Mononuclear cell (primary cell): ENCODE data around the gene PTPRN2. TPM values are rescaled to one million over a fixed set of nuclear protein-coding genes. Genes with fewer than 3 reads are reported as not detected.

ENCODE experiments used
- H3K27me3 ChIP-seq: 2 replicates; pipeline ENCODE4 v1.6.0; 2011; ENCODE audit warnings: low read length, control low read depth; ENCODE audit not compliant: insufficient read depth
- H3K4me1 ChIP-seq: 2 replicates; pipeline ENCODE4 v1.5.1; 2011; ENCODE audit warnings: mild to moderate bottlenecking, low read length, control low read depth; ENCODE audit not compliant: insufficient read depth
- H3K4me3 ChIP-seq: 2 replicates; pipeline ENCODE4 v1.5.1; 2011; ENCODE audit warnings: mild to moderate bottlenecking, low read length, moderate library complexity
- H3K9me3 ChIP-seq: 2 replicates; pipeline ENCODE4 v1.5.1; 2011; ENCODE audit warnings: low read depth, mild to moderate bottlenecking, control low read depth, low read length
- total RNA-seq: library from RNA; depleted of rRNA; stranded (reverse); fragments of >200 nt; gene quantifications from one replicate; pipeline ENCODE4 v1.2.3, GENCODE V29; 2012

The PTPRN2 gene
- total RNA-seq, 1 donor = 0.31 TPM

DNA sequence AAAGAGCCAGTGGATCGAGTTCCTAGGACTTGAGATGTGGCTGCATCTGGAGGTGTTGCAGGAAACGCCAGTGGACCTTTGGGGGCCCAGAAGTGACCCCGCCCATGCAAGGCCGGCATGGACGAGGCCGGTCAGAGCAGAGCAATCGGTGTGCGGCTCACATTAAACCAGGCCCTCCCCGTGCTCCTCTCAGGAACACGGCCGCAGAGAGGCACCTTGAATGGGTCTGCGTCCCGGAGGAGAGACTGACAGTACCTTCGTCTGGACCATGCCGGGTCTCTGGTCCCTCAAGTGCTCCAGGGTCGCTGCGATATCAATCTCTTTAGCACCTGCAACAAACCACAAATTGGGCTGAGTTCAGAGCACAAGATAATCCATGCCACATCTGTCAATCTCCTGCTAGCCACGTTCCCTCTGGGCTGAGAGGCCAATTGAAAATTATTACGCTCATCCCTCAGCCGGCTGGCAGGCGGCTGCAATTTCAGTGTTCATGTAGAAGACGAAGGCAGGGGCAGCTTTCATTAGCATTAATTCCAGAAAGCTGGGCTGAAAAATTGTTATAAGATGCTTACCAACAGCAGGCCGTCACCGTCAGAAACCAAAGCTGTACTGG lies 1038.8 kb downstream of the PTPRN2 start:
- H3K9me3 ChIP-seq = no peaks in the 10 kb centered on the region
- no peaks in the 10 kb centered on the region for H3K27me3 ChIP-seq
- no peak overlapping the region for H3K4me3 ChIP-seq
- no peaks in the 10 kb centered on the region for H3K4me1 ChIP-seq

- no peaks in the 10 kb centered on the region for H3K9me3 ChIP-seq
- no peaks in the 10 kb centered on the region for H3K4me1 ChIP-seq
- H3K4me3 ChIP-seq = no peak overlapping the region
- H3K27me3 ChIP-seq = no peaks in the 10 kb centered on the region
These were observed 1040.0 kb downstream of the PTPRN2 start for GRCh38 chr7:157547611-157548010.

- Histone ChIP-seq H3K27me3 (no peaks in the 10 kb centered on the region), H3K4me3 (no peak overlapping the region), H3K9me3 (no peaks in the 10 kb centered on the region), H3K4me1 (no peaks in the 10 kb centered on the region)
These were observed 1040.5 kb downstream of the PTPRN2 start for GRCh38 chr7:157547102-157547501.

DNA sequence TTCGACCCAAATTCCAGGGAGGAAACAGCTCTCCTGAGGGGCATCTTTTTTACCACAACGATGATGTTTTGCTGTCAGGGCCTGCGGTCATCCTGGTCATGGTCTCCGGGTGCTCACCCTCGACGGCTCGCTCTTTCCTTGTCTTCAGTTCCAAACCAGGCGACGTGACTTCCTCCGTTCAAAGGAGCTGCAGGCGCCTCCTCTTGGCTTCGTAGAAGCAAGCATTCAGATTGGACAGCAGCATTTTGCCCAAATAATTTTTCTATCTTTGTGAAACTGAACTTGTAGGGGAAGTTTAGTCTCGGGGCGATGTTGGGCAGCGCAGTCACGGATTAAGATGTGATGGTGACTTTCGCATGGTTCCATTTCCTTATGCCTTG lies 1042.0 kb downstream of the PTPRN2 start:
- Histone ChIP-seq H3K27me3 (no peaks in the 10 kb centered on the region), H3K4me3 (no peak overlapping the region), H3K9me3 (no peaks in the 10 kb centered on the region), H3K4me1 (no peaks in the 10 kb centered on the region)

- no peak overlapping the region for H3K4me3 ChIP-seq
- no peaks in the 10 kb centered on the region for H3K9me3 ChIP-seq
- no peaks in the 10 kb centered on the region for H3K27me3 ChIP-seq
- H3K4me1 ChIP-seq = no peaks in the 10 kb centered on the region
These were observed 1042.5 kb downstream of the PTPRN2 start for GRCh38 chr7:157544980-157545680.

DNA sequence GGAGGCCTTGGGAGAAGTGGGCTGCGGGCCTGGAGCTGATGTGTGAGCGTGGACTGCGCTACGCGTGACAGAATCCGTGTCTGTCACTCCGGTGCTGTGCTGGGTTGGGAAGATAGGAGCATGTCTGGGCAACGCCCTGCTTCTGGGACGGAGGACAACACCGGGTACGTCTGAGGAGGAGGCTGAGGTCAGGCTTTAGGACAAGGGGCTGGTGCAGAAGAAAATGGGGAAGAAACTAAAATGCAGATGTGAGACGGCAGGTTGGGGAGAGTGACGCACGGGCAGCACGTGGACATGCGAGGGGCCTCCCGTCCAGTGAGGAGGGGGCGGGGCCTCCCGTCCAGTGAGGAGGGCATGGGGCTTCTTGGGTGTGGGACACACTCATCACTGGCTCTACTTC lies 1043.4 kb downstream of the PTPRN2 start:
- H3K4me1 ChIP-seq = no peaks in the 10 kb centered on the region
- H3K27me3 ChIP-seq = no peaks in the 10 kb centered on the region
- no peaks in the 10 kb centered on the region for H3K9me3 ChIP-seq
- no peak overlapping the region for H3K4me3 ChIP-seq

- Histone ChIP-seq H3K27me3 (no peaks in the 10 kb centered on the region), H3K9me3 (no peaks in the 10 kb centered on the region), H3K4me3 (no peak overlapping the region), H3K4me1 (no peaks in the 10 kb centered on the region)
These were observed 1043.8 kb downstream of the PTPRN2 start for GRCh38 chr7:157543791-157544190.

GRCh38 chr7:157543276-157543675 lies 1044.3 kb downstream of the PTPRN2 start:
- no peaks in the 10 kb centered on the region for H3K9me3 ChIP-seq

GRCh38 chr7:157542068-157543021 lies 1045.3 kb downstream of the PTPRN2 start:
- Histone ChIP-seq H3K9me3 (no peaks in the 10 kb centered on the region), H3K27me3 (no peaks in the 10 kb centered on the region), H3K4me1 (no peaks in the 10 kb centered on the region), H3K4me3 (no peak overlapping the region)

More at GRCh38 chr7:157543276-157543675, 1044.3 kb downstream of the PTPRN2 start:
- no peak overlapping the region for H3K4me3 ChIP-seq
- no peaks in the 10 kb centered on the region for H3K27me3 ChIP-seq
- H3K4me1 ChIP-seq = no peaks in the 10 kb centered on the region

DNA sequence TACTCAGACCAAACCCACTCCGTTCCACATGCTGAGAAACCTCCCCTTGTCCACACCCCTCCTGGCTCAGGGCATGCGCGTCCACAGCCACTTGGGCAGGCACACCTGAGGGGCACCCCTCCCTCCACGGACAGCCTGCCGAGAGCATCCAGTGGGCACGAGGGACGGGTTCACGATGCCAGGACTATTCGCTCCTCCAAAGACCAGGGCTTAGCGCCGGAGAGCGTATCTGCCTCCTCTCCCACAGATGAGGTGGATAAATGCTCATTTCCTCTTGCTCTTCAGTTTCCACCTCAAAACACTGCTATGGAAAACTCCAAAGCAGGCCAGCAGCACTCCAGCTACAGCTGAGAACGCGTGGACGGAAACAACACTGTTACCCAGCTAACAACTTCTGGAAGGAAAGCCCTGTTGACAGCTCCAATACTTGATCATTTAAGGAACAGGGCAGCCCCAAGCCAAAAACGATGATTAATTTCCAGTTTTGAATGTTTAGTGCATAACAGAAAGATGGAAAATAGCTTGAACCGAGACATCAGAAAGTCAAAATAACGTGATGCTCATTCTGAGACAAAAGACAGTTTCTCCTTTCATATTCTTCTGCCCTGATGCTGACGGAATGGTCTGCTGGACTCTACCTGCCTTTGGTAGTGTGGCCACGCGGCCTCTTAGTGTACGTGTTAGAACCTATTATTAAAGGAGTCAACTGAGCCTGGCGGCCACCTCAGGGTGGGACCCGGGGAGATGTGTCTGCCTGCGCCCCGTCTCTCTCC lies 1046.1 kb downstream of the PTPRN2 start:
- H3K9me3 ChIP-seq = no peaks in the 10 kb centered on the region
- H3K4me3 ChIP-seq = no peak overlapping the region
- H3K27me3 ChIP-seq = no peaks in the 10 kb centered on the region
- no peaks in the 10 kb centered on the region for H3K4me1 ChIP-seq

- no peak overlapping the region for H3K4me3 ChIP-seq
- H3K9me3 ChIP-seq = no peaks in the 10 kb centered on the region
- H3K4me1 ChIP-seq = no peaks in the 10 kb centered on the region
- no peaks in the 10 kb centered on the region for H3K27me3 ChIP-seq
These were observed 1046.9 kb downstream of the PTPRN2 start for GRCh38 chr7:157540606-157541294.

GRCh38 chr7:157540020-157540419 lies 1047.6 kb downstream of the PTPRN2 start:
- no peak overlapping the region for H3K4me3 ChIP-seq
- no peaks in the 10 kb centered on the region for H3K4me1 ChIP-seq
- H3K27me3 ChIP-seq = no peaks in the 10 kb centered on the region
- H3K9me3 ChIP-seq = no peaks in the 10 kb centered on the region

DNA sequence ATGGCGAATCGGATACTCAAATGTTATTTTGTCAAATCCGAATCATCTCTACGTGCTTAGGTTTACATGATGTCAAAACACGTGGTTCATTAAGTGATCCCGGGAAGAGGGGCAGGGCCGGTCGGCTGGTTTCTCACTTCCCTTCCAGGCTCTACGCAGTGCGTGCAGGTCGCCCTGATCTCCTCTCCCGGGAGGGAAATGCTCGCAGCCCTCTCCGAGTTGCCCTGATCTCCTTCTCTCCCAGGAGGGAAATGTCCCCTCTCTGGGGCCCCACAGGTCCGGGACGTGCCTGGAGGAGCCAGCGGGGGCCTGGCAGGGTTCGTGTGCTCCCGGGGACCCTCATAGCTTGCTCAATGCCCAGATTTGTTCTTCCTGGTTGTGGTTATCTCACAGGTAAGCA lies 1048.1 kb downstream of the PTPRN2 start:
- Histone ChIP-seq H3K9me3 (no peaks in the 10 kb centered on the region), H3K4me3 (no peak overlapping the region), H3K27me3 (no peaks in the 10 kb centered on the region), H3K4me1 (no peaks in the 10 kb centered on the region)

- Histone ChIP-seq H3K9me3 (no peaks in the 10 kb centered on the region), H3K4me1 (no peaks in the 10 kb centered on the region)
These were observed 1048.9 kb downstream of the PTPRN2 start for GRCh38 chr7:157538735-157539134.

More at GRCh38 chr7:157538735-157539134, 1048.9 kb downstream of the PTPRN2 start:
- no peaks in the 10 kb centered on the region for H3K27me3 ChIP-seq
- H3K4me3 ChIP-seq = no peak overlapping the region
